ENCODE measurements around the gene AK8. TPM values are rescaled to one million over a fixed set of nuclear protein-coding genes. Genes with fewer than 3 reads are reported as not detected.

The AK8 gene
- total RNA-seq, 2 experiments from 2014 or later, result 0.39 TPM; not detected in 1

GRCh38 chr9:132804576-132805295 lies 73.3 kb downstream of the AK8 start:
- H3K4me3 Mint-ChIP-seq, result no peak overlapping the region
- H3K27me3 Mint-ChIP-seq (ENCODE audit: low read depth), result peaks cover 17% of the 10 kb centered on the region

DNA sequence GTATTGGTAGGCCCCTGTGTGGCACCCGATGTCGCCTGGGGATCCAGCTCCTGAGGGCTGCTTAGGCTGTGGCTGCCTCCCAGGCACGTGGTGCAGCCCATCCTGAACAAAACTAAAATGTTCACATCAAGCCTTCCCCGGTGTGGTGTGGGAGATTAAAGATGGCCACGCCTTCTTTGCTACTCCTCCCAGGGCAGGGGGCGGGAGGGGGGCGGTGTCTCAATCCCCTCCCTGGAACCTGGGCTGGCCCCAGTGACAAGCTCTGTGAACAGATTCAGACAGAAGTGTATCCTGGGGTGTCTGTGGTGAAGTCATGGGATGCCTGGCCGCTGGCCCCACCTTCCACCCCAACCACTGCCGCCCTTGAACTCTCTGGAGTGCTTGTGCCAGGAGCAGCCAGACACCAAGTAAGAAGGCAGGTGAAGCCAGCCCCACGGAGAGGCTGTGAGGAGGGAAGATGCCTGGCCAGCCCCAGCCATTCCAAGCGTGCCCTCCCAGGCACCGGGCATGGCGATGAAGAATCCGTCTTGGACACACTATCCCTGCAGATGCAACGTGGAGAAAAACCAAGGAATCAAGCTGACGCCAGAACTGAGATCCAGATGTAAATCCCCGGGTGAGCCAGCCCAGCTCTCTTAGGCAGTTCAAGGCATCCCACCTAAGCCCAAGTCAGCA lies 75.8 kb downstream of the AK8 start:
- no peak overlapping the region for H3K27ac Mint-ChIP-seq
- no peak overlapping the region for H3K4me3 Mint-ChIP-seq
- ATAC-seq (no peak), DNase-seq (no peak)
- H3K27me3 Mint-ChIP-seq (ENCODE audit: low read depth), result peaks cover 8% of the 10 kb centered on the region
- H3K36me3 Mint-ChIP-seq (ENCODE audit: low read depth), result no peaks in the 10 kb centered on the region
- CTCF ChIA-PET, result interaction anchor here (2.6 kb wide), 1 partner anchor 99 kb away, joined by 12 read pairs; no protein-coding TSS in a partner anchor
- POLR2A ChIA-PET, result no interaction called here
- no peaks in the 10 kb centered on the region for H3K9me3 Mint-ChIP-seq (ENCODE audit: insufficient read depth)
- peaks cover 16% of the 10 kb centered on the region for H3K4me1 Mint-ChIP-seq (ENCODE audit: low read depth)

More at GRCh38 chr9:132804576-132805295, 73.3 kb downstream of the AK8 start:
- Mint-ChIP-seq H3K27ac (no peak overlapping the region), H3K36me3 (ENCODE audit: low read depth) (no peaks in the 10 kb centered on the region), H3K9me3 (ENCODE audit: insufficient read depth) (no peaks in the 10 kb centered on the region), H3K4me1 (ENCODE audit: low read depth) (peaks cover 19% of the 10 kb centered on the region)
- POLR2A ChIA-PET, result no interaction called here
- CTCF ChIA-PET, result interaction anchor here (1.0 to 1.1 kb wide), 2 partner anchors 45 to 97 kb away, joined by 3 read pairs; no protein-coding TSS in a partner anchor
- DNase-seq (no peak), ATAC-seq (no peak)

GRCh38 chr9:132801659-132802058 lies 76.4 kb downstream of the AK8 start:
- DNase-seq, result no peak
- Mint-ChIP-seq H3K4me1 (ENCODE audit: low read depth) (peaks cover 16% of the 10 kb centered on the region), H3K27me3 (ENCODE audit: low read depth) (peaks cover 9% of the 10 kb centered on the region), H3K9me3 (ENCODE audit: insufficient read depth) (no peaks in the 10 kb centered on the region), H3K27ac (no peak overlapping the region), H3K4me3 (no peak overlapping the region), H3K36me3 (ENCODE audit: low read depth) (no peaks in the 10 kb centered on the region)
- ChIA-PET CTCF (interaction anchor here (2.6 kb wide), 1 partner anchor 99 kb away, joined by 12 read pairs; no protein-coding TSS in a partner anchor), POLR2A (no interaction called here)
- no peak for ATAC-seq

DNA sequence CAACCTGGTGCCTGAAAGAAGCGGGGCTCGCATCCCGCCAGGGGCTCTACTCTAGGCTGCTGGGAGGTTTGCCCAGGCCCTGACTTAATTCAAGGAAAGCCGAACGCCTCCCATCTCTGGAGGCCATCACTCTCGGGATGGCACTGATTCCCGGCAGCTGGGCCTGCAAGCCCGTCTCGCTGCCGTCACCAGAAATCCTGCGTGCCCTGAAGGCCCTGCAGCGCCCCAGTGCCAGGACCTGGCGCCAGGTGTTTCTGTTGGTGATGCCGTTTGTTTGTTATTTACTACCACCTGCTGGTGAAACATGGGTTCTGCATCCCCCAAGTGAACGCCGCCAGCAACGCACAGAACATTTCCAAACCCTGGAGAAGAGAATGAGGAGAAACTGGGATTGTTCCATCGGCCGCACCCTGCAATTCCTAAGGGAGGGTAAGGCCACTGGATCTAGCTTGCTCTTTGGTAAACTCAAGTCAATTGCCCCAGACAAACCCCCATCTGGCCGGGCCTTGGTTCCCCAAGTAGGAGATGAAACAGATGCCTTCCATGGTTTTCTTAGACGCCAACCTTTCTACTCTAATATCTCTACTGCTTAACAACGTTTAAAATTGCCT lies 77.9 kb downstream of the AK8 start:
- H3K36me3 Mint-ChIP-seq (ENCODE audit: low read depth), result no peaks in the 10 kb centered on the region
- POLR2A ChIA-PET, result no interaction called here
- no peaks in the 10 kb centered on the region for H3K9me3 Mint-ChIP-seq (ENCODE audit: insufficient read depth)
- H3K4me1 Mint-ChIP-seq (ENCODE audit: low read depth), result peaks cover 16% of the 10 kb centered on the region
- ATAC-seq, result peak; percentile 83
- CTCF ChIA-PET, result interaction anchor here (0.9 to 2.2 kb wide), 6 partner anchors 101 to 388 kb away, joined by 3 to 7 read pairs (median 4); no protein-coding TSS in a partner anchor
- H3K27ac Mint-ChIP-seq, result no peak overlapping the region
- peaks cover 13% of the 10 kb centered on the region for H3K27me3 Mint-ChIP-seq (ENCODE audit: low read depth)
- H3K4me3 Mint-ChIP-seq, result no peak overlapping the region
- DNase-seq, result peak; percentile 76

DNA sequence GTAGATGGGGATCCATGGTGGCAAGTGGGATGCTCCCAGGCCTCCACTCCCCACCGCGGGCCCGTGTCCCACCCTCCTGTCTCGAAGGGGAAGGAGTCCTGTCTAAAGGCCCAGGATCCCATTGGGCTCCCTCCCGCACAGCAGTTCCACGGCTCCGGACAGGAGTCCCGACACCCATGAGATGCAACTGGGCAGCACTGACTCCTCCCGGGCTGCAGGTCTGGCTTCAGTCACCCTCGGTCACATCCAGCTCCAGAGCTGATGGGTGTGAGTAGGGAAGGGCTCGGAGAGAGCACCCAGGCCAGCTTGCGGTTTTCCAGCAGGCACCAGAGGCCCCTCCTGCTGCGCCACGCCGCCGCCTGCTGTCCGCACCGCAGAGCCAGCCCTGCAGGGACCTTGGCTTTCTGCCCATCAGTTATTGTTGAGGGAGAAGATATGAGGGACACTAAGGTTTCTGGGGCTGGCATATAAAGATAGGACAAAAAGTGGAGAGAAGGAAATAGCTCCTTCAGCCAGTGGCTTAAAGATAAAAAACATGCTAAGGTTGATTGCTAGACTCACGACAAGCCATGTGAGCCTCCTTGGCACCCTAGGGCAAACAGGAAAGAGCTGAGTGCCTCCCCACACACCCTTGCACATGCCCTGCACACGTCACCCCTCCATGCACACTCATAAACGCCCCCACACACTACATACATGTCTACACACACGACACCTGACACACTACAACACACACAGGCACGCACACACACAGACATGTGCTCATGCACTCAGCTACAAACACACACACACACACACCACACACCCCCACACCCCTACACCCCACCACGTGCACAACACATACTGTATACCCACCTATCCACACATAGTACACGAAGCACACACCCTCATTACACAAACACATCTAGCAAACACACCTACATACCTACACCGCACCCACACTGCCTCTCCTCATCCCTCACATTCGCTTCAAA lies 79.0 kb downstream of the AK8 start:
- ATAC-seq (no peak), DNase-seq (no peak)
- H3K27me3 Mint-ChIP-seq (ENCODE audit: low read depth), result peaks cover 22% of the 10 kb centered on the region
- H3K9me3 Mint-ChIP-seq (ENCODE audit: insufficient read depth), result no peaks in the 10 kb centered on the region
- H3K27ac Mint-ChIP-seq, result no peak overlapping the region
- H3K4me3 Mint-ChIP-seq, result no peak overlapping the region
- no peaks in the 10 kb centered on the region for H3K36me3 Mint-ChIP-seq (ENCODE audit: low read depth)
- CTCF ChIA-PET, result interaction anchor here (0.6 to 2.2 kb wide), 7 partner anchors 31 to 387 kb away, joined by 3 to 7 read pairs (median 4); no protein-coding TSS in a partner anchor
- peaks cover 5% of the 10 kb centered on the region for H3K4me1 Mint-ChIP-seq (ENCODE audit: low read depth)
- POLR2A ChIA-PET, result no interaction called here

DNA sequence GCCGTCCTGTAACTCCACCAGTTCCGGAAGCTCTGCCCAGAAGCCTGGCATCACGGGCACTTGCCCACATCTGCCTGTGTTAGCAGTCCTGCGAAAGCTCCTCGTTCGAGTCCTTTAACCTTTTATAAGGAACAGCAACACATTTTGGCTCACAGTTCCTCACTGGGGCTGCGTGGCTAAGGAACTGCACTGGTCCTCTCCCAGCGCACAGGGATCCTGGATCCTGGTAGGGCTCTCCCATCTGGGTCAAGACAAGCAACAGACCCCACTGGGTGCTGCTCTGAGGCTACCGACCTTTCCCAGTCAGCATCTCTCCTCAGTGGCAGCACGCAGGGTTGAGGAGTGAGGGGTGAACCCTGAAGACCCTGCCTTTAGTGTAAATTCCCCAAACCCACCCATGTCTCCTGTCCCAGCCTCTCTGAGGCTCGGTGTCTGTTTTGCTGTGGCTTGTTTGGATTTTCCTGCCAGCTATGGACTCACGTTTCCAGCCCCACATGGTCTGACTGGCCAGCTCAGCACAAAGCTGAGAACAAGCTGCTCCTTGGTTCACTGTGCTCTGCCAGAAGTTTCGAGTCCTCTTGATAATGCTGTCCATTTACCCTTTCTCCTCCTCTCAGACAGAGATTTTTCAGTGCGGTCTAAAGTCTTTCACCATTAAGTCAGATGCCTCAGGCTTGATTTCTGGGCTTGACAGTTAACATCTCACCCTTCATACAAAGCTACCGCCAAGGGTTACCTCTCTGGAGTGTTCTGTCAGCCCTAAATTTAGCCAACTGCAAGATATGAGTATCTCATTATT lies 80.0 kb downstream of the AK8 start:
- peaks cover 29% of the 10 kb centered on the region for H3K27me3 Mint-ChIP-seq (ENCODE audit: low read depth)

GRCh38 chr9:132795511-132796303 lies 82.4 kb downstream of the AK8 start:
- H3K27me3 Mint-ChIP-seq (ENCODE audit: low read depth), result peaks cover 32% of the 10 kb centered on the region
- no peak overlapping the region for H3K27ac Mint-ChIP-seq
- H3K36me3 Mint-ChIP-seq (ENCODE audit: low read depth), result no peaks in the 10 kb centered on the region
- ATAC-seq, result no peak
- ChIA-PET POLR2A (no interaction called here), CTCF (no interaction called here)
- no peak overlapping the region for H3K4me3 Mint-ChIP-seq
- no peak for DNase-seq
- no peaks in the 10 kb centered on the region for H3K9me3 Mint-ChIP-seq (ENCODE audit: insufficient read depth)
- H3K4me1 Mint-ChIP-seq (ENCODE audit: low read depth), result peaks cover 4% of the 10 kb centered on the region

More for the DNA sequence above, 80.0 kb downstream of the AK8 start:
- ATAC-seq (no peak), DNase-seq (no peak)
- Mint-ChIP-seq H3K27ac (no peak overlapping the region), H3K9me3 (ENCODE audit: insufficient read depth) (no peaks in the 10 kb centered on the region), H3K36me3 (ENCODE audit: low read depth) (no peaks in the 10 kb centered on the region), H3K4me1 (ENCODE audit: low read depth) (peaks cover 4% of the 10 kb centered on the region), H3K4me3 (no peak overlapping the region)
- ChIA-PET POLR2A (no interaction called here), CTCF (interaction anchor here (0.9 to 1.9 kb wide), 2 partner anchors 174 to 386 kb away, joined by 4 to 5 read pairs; no protein-coding TSS in a partner anchor)

GRCh38 chr9:132794730-132795380 lies 83.2 kb downstream of the AK8 start:
- H3K9me3 Mint-ChIP-seq (ENCODE audit: insufficient read depth), result no peaks in the 10 kb centered on the region
- CTCF ChIA-PET, result interaction anchor here (1.4 kb wide), 1 partner anchor 25 kb away, joined by 4 read pairs; no protein-coding TSS in a partner anchor
- H3K36me3 Mint-ChIP-seq (ENCODE audit: low read depth), result no peaks in the 10 kb centered on the region
- H3K4me1 Mint-ChIP-seq (ENCODE audit: low read depth), result no peaks in the 10 kb centered on the region
- POLR2A ChIA-PET, result no interaction called here
- no peak overlapping the region for H3K4me3 Mint-ChIP-seq
- H3K27me3 Mint-ChIP-seq (ENCODE audit: low read depth), result peaks cover 32% of the 10 kb centered on the region
- no peak overlapping the region for H3K27ac Mint-ChIP-seq
- ATAC-seq (no peak), DNase-seq (no peak)

- H3K9me3 Mint-ChIP-seq (ENCODE audit: insufficient read depth), result no peaks in the 10 kb centered on the region
- no peaks in the 10 kb centered on the region for H3K36me3 Mint-ChIP-seq (ENCODE audit: low read depth)
- H3K4me1 Mint-ChIP-seq (ENCODE audit: low read depth), result peaks cover 2% of the 10 kb centered on the region
- H3K27me3 Mint-ChIP-seq (ENCODE audit: low read depth), result peaks cover 27% of the 10 kb centered on the region
- ChIA-PET POLR2A (no interaction called here), CTCF (interaction anchor here (1.4 kb wide), 1 partner anchor 24 kb away, joined by 4 read pairs; no protein-coding TSS in a partner anchor)
- ATAC-seq, result no peak
- no peak overlapping the region for H3K4me3 Mint-ChIP-seq
- H3K27ac Mint-ChIP-seq, result no peak overlapping the region
- DNase-seq, result no peak
Measured at GRCh38 chr9:132793606-132794580, 84.2 kb downstream of the AK8 start.
